ENCODE results near the gene IFFO2.

DNA sequence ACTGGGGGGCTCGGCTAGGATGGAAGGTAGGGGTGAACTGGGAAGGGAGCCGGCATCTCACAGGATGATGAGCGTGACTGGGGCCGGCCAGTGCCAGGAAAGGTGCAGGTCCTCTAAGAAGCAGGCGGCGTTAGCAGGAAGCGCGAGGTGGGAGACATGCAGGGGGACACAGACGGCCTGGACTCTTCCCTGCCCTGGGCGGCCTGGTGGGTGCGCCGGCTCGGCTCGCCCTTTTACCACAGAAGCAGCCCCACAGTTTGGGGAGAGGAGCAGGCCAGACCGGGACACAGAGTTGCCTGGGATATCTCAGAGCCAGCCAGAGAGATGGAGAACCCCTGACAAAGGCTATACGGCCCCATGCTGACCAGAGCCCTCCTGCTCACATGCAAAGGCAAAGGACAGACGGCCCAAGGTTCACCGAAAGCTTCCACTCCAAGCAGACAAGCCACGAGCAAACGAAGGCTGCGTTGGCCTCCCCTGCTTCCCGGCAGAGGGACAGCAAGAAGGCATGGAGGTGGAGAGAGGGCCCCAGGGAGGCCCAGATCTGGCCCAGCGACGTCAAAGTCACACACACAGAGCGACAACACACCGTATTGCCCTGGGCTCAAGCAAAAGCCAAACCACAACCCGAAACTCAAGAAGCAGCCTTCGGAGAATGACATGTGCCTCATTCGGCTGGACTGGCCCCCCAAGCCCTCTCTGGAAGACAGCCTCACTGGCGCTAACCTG, 39.2 kb downstream of the IFFO2 start:
- no peak for TF ChIP-seq BACH2 (CRISPR knock-in tag; IDR thresholded peaks at IDR 0.05; ENCODE audit: borderline replicate concordance)
- TF ChIP-seq ZC3H10 (CRISPR knock-in tag; IDR thresholded peaks at IDR 0.05) = no peak
- TF ChIP-seq GLIS3 (CRISPR knock-in tag; IDR thresholded peaks at IDR 0.05) = no peak
